ENCODE data around the gene NDUFS3.

DNA sequence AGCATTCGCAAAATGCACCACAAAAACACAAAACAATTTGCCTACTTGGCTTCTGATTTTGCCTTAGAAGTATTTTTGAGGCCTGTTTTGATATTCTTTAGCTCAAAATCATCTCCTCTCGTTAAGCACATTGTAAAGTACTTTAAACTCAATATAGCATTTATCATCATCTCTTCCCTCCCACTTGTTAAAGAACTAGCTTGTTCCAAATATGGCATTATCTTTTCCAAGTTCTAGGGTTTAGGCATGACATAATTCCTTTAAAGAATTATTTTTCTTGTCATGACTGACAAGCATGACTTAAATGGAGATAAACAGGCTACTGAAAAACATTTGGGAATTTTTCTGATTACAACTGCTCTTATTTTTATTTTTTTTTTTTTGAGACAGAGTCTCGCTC lies 47.2 kb upstream of the NDUFS3 start:
- TF ChIP-seq CTCF (IDR thresholded peaks at IDR 0.05; ENCODE audit: low read depth, low read length) (no peak), POLR2A (IDR thresholded peaks at IDR 0.05; ENCODE audit: extremely low read depth, insufficient read length) (no peak), MAX (IDR thresholded peaks at IDR 0.05; ENCODE audit: low read depth, low read length) (no peak), MYC (IDR thresholded peaks at IDR 0.05; ENCODE audit: low read depth, low read length) (no peak)
